Inflammatory macrophage treated with lipopolysaccharide for 1 hour (primary cell): ENCODE measurements around the gene GLS.
"Not testable (repeated sequence)": the region's sequence is repeated elsewhere in the genome, so short reads cannot be mapped to it uniquely, and the experiment has no call there.

Experiments
- DNase-seq, 2 donors: peaks; one replicate each; pipeline ENCODE4 v3.0.0-alpha.2; 2020 to 2022

The GLS gene

GRCh38 chr2:190973726-190974628 lies 93.4 kb downstream of the GLS start:
- no peak for DNase-seq

GRCh38 chr2:190974629-190975361 lies 94.2 kb downstream of the GLS start:
- DNase-seq, result no peak

- DNase-seq, result no peak
These were observed 95.9 kb downstream of the GLS start for GRCh38 chr2:190976521-190976920.

- no peak for DNase-seq
These were observed 96.9 kb downstream of the GLS start for GRCh38 chr2:190977505-190977904.

- no peak for DNase-seq
These were observed 97.9 kb downstream of the GLS start for GRCh38 chr2:190978389-190979053.

- DNase-seq, result no peak
These were observed 99.4 kb downstream of the GLS start for GRCh38 chr2:190979906-190980629.

GRCh38 chr2:190980630-190981209 lies 100.1 kb downstream of the GLS start:
- DNase-seq, result no peak

- DNase-seq, result no peak
These were observed 100.7 kb downstream of the GLS start for GRCh38 chr2:190981333-190981732.

GRCh38 chr2:190981733-190982132 lies 101.1 kb downstream of the GLS start:
- DNase-seq, result no peak

- DNase-seq, result no peak
These were observed 101.8 kb downstream of the GLS start for GRCh38 chr2:190982262-190983034.

- no peak for DNase-seq
These were observed 104.0 kb downstream of the GLS start for GRCh38 chr2:190984595-190984994.

GRCh38 chr2:190986221-190986953 lies 105.8 kb downstream of the GLS start:
- no peak for DNase-seq

- DNase-seq, result no peak
These were observed 106.5 kb downstream of the GLS start for GRCh38 chr2:190987116-190987515.

GRCh38 chr2:190987938-190988337 lies 107.3 kb downstream of the GLS start:
- DNase-seq, result no peak

- DNase-seq, result no peak
These were observed 108.3 kb downstream of the GLS start for GRCh38 chr2:190988910-190989309.

- DNase-seq, result no peak
These were observed 109.5 kb downstream of the GLS start for GRCh38 chr2:190990132-190990531.

GRCh38 chr2:190993292-190993643 lies 112.6 kb downstream of the GLS start:
- DNase-seq, result no peak

- no peak for DNase-seq
These were observed 113.5 kb downstream of the GLS start for GRCh38 chr2:190994148-190994547.

GRCh38 chr2:190995315-190995714 lies 114.7 kb downstream of the GLS start:
- DNase-seq, result not testable (repeated sequence)

GRCh38 chr2:190996338-190996946 lies 115.8 kb downstream of the GLS start:
- no peak for DNase-seq

GRCh38 chr2:190996947-190997346 lies 116.3 kb downstream of the GLS start:
- peak; percentile 76 to 80 for DNase-seq
